Right kidney (tissue), 1 donor: ENCODE results near the gene IL16.

ENCODE experiments used
- DNase-seq: peaks from one replicate; pipeline ENCODE4 v3.0.0-alpha.2; 2016

The IL16 gene

DNA sequence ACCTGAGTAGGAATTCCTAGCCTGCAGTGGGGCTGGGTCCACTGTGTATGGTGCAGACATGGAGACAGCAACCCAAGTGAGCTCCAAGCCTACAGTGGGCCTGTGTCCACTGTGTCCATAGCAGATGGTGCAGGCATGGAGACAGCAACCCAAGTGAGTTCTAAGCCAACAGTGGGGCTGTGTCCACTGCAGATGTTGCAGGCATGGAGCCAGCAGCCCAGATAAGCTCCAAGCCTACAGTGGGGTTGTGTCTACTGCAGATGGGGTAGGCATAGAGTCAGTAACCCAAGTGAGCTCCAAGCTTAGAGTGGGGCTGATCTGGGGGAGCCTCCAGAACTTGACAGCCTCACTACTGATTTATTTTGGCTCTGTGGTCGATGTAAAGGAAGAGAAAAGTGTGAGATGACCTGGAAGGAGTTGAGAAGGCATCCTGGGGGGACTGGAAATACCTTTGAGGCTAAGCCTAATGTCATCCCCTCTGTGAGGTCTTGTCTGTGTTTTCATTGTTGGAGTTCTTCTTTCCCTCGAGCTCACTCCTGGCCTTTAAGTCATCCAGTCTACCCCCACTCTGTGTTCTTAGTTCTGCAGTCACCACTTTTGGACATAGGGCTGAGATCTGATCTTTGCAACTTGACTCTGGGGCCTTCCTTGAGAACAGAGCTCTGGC lies 22.4 kb upstream of the IL16 start:
- DNase-seq = no peak

- no peak for DNase-seq
Measured at GRCh38 chr15:81174792-81175327, 21.8 kb upstream of the IL16 start.

- no peak for DNase-seq
Measured at GRCh38 chr15:81175496-81175895, 21.2 kb upstream of the IL16 start.

DNA sequence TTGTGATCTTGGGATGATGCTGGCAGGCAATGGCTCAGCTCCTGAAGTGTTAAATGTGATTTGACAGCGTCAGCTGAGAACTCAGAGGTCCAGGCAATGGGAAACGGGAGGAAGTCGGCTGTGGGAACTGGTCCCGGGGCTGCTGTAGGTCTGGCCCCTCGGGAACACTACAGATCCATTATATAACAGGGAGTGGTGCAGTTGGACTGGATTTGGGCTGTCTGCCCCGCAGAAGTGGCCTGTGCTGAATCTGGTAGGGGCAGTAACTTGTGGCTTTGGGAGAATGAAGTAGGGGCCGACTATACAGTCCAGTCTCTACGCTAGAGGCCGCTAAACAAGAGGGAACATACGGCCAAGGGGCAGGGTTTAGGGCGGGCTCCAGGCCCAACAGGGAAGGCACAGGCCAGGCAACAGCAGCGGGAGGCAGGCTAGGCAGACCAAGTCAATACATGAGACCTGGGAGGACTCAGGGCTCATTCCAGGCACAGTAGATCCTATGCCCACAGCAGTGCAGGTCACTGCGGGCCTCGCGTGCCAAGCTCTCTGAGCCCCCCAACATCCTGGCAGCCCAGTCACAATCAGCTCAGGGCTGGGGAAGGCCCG lies 20.3 kb upstream of the IL16 start:
- DNase-seq = no peak

DNA sequence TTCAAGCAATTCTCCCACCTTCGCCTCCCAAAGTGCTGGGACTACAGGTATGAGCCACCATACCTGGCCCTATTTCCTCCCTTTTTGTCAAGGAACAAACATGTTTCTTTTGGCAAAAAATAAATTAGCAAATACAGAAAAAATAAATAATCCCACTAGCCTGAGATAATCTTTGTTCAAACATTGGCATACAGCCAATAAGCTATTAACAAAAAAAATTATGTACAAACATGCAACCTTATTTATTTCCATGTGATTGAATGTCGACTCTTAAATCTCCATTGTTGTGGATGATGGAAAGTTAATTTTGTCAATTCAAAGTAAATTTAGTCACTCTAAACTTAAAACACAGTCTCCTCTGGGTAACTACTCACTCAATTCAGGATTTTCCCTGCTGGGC lies 18.3 kb upstream of the IL16 start:
- DNase-seq = no peak

GRCh38 chr15:81181220-81181619 lies 15.5 kb upstream of the IL16 start:
- no peak for DNase-seq

DNA sequence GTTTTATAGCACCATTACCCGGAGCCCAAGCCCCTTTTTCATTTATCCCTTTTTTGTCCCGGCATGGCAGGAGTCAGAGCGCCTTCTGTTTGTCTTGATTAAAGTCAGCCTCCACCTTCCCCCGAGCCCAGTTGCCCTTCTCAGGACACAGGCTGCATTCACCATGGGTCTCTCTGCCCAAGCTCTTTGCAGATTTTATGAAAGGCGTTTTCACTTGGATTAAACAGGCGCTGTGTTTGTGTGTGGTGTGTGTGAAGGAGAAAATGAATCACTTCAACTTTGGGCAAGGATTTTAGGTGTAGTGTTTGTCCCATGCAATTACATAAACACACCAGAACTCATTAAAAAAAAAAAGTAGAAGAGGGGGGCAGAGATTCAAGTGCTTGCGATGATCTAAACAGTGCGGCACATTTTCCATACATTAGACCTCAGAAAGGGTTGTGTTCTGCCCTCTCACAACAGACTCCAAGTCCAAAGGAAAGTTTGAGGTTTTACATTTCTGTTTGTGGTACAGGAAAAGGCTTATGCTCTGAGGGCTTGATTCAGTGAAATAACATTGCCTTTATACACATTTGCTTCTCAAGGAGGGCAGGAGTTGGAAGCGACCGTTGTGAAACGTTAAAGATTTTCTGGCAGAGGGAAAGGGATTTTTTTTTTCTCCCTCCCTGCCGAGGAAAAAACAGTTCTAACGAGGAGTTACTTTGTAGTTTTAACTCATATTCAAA lies 14.5 kb upstream of the IL16 start:
- no peak for DNase-seq

- no peak for DNase-seq
Measured at GRCh38 chr15:81182756-81183438, 13.8 kb upstream of the IL16 start.

- DNase-seq = no peak
Measured at GRCh38 chr15:81183439-81183775, 13.3 kb upstream of the IL16 start.

DNA sequence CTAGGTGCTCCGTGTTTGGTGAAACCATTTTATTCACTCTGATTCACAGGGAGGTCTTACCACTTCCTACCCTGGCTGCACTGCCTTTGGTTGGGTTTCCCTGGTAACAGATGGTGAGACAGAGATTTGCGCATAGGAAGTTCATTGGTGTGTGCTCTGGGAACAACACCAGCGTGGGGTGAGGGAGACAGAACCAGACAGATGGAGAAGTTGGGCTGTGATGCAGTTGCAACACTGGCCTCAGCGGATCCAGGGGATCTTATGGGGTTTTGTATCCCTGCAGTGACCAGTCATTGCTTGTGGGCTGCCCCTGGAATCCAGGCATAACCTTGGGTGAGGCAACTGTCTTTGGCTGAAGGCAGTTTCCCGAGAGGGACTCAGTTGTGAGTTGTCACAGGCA lies 12.5 kb upstream of the IL16 start:
- DNase-seq = no peak

DNA sequence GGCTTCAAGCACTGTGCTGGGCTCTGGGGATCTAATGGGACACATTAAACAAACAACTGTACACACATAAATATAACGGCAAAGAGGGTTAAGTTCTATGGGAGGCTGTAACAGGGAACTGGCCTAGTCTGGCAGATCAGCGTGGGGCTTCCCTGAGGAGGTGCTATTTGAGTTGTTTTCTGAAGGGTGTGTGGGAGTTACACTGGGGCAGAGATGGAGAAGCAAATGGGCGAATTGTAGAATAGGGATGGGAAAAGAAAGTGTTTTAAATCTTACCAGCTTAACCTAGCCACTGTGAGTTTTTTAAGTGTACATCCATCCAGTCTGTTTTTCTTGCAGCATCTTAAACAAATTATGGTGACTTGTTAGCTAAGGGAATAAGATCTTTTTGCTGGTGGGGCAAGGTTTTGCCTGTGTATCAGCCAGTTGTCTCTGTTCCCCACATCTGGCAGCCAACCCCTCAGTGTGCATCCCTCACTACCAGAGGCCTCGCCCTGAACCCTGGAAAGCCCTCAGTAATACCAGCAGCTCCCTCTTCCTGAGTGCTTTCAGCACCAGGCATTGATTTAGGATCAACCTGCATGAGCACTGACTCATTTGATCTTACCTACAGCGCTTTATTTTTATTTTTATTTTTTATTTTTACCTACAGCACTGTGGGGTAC lies 10.9 kb upstream of the IL16 start:
- DNase-seq = no peak

GRCh38 chr15:81188354-81188753 lies 8.3 kb upstream of the IL16 start:
- DNase-seq = no peak

GRCh38 chr15:81189583-81190283 lies 6.9 kb upstream of the IL16 start:
- no peak for DNase-seq

GRCh38 chr15:81190922-81191507 lies 5.7 kb upstream of the IL16 start:
- DNase-seq = no peak

DNA sequence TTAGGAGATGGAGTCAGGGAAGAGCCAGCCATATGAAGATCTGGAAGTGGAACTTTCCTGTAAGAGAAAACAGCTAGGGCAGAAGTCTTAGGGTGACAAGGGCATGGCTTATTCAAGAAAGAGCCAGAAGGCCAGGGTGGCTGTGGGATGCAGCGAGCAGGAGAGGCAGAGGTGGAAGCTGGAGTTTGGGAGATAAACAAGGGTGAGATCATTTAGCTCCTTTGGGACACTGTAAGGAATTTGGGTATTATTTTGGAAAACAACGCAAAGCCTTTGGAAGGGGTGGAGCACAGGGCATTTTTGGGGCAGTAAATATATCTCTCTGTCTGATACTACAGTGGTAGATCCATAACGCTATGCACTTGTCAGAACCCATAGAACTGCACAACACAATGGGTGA lies 5.0 kb upstream of the IL16 start:
- no peak for DNase-seq

- no peak for DNase-seq
Measured at GRCh38 chr15:81194723-81195122, 2.0 kb upstream of the IL16 start.

- DNase-seq = no peak
Measured at GRCh38 chr15:81195339-81195864, 1.3 kb upstream of the IL16 start.

DNA sequence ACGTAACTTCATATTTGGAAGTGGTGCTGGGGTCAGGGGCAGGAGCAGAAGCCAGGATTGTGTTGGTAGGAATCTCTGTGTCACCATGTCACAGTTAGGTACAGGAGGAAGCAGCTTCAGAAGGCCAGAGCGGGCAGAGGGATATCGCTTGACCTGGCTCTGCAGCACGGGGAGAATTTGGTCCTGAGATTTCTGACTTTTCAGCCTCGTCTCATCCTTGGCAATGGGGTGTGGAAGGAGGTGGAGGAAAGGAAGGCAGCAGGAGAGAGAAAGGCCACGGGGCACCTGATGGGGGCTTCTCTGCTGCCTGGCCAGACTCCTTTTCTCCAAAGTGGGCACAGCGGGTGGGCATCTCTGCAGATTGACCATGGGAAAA lies 564 bp downstream of the IL16 start:
- DNase-seq = no peak

DNA sequence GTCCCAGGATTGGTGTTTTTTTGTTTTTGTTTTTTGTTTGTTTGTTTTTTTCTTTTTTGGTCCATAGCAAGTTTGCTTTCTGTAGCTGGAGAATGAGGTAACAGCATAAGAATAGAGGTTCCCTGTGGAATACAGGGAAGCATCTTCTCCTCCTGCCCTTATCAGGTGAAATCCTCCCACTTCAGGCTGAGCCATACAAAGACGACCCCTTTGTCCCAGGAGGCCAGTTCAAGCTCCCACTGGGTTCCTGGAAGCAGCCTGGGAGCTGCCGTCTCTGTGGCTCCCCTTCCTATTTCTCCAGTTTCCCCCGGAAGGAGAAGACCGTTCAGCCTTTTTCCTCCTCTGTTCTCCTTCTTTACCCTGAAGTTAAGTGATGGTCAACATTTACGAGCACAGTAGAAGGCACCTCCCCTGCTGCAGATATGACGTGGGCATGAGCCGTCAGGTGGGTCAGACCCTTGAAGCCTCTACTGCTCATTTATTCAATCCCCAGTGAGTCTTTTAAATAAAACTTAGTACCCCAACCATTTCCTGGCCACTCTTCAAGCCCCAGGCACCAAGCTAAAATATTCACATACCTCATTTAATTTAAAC lies 1.1 kb downstream of the IL16 start:
- no peak for DNase-seq

- DNase-seq = no peak
Measured at GRCh38 chr15:81199031-81199779, 2.5 kb downstream of the IL16 start.
